ENCODE results near the gene GCN1. TPM values are rescaled to one million over a fixed set of nuclear protein-coding genes. Genes with fewer than 3 reads are reported as not detected.

The GCN1 gene
- total RNA-seq, 1 donor from 2014 or later: 114 TPM

DNA sequence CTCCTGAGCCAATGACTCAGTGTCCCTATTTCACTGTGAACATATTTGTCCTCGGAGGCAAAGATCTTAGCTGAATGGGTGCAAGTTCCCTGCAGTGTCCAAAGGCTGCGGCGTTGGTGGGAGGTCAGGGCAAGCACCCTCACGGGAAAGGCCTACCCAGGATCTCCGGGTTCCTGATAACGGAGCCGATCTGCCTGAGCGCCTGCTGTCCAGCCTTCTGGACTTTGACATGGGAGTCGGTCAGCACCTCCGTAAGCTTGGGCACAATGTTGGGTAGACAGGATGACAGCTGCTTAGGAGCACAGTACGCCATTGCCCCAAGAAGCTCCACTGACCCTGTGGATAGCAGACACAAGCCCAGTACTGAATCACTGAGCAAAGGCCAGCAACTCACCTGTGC, 46.5 kb downstream of the GCN1 start:
- peaks cover 3% of the 10 kb centered on the region for H3K36me3 Mint-ChIP-seq (ENCODE audit: low read depth)
- no peak for DNase-seq (ENCODE audit: low read depth, low spot score)
- H3K27me3 Mint-ChIP-seq (ENCODE audit: low read depth): no peaks in the 10 kb centered on the region
- H3K4me3 Mint-ChIP-seq: no peak overlapping the region
- H3K27ac Mint-ChIP-seq (ENCODE audit: unreplicated experiment): no peak overlapping the region
- no peaks in the 10 kb centered on the region for H3K9me3 Mint-ChIP-seq
- no peaks in the 10 kb centered on the region for H3K4me1 Mint-ChIP-seq
- TF ChIP-seq, protein P1, sequence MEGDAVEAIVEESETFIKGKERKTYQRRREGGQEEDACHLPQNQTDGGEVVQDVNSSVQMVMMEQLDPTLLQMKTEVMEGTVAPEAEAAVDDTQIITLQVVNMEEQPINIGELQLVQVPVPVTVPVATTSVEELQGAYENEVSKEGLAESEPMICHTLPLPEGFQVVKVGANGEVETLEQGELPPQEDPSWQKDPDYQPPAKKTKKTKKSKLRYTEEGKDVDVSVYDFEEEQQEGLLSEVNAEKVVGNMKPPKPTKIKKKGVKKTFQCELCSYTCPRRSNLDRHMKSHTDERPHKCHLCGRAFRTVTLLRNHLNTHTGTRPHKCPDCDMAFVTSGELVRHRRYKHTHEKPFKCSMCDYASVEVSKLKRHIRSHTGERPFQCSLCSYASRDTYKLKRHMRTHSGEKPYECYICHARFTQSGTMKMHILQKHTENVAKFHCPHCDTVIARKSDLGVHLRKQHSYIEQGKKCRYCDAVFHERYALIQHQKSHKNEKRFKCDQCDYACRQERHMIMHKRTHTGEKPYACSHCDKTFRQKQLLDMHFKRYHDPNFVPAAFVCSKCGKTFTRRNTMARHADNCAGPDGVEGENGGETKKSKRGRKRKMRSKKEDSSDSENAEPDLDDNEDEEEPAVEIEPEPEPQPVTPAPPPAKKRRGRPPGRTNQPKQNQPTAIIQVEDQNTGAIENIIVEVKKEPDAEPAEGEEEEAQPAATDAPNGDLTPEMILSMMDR (conservative IDR thresholded peaks at IDR 0.05): no peak

DNA sequence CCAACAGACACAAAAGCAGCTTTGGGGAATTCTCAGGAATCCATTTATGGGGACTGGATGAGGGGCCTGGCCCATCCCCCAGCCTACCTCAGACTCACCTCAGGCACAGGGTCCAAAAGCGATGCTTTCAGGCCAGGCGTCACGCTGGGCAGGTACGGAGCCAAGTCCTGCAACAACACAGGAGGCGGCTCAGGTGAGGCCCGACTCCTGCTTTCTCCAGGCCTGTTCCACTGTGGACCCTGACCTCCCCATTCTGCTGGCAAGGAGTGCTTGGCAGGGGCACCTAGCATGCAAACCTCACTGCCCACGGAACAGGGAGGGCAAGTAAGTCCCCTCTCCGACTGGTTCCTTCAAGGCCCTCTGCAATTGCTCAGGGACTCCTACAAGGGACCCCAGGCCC, 49.4 kb downstream of the GCN1 start:
- Mint-ChIP-seq H3K9me3 (no peaks in the 10 kb centered on the region), H3K4me1 (no peaks in the 10 kb centered on the region), H3K36me3 (ENCODE audit: low read depth) (peaks cover 19% of the 10 kb centered on the region), H3K27ac (ENCODE audit: unreplicated experiment) (no peak overlapping the region), H3K27me3 (ENCODE audit: low read depth) (no peaks in the 10 kb centered on the region), H3K4me3 (no peak overlapping the region)
- no peak for DNase-seq (ENCODE audit: low read depth, low spot score)
- TF ChIP-seq, protein P1 (conservative IDR thresholded peaks at IDR 0.05): no peak

DNA sequence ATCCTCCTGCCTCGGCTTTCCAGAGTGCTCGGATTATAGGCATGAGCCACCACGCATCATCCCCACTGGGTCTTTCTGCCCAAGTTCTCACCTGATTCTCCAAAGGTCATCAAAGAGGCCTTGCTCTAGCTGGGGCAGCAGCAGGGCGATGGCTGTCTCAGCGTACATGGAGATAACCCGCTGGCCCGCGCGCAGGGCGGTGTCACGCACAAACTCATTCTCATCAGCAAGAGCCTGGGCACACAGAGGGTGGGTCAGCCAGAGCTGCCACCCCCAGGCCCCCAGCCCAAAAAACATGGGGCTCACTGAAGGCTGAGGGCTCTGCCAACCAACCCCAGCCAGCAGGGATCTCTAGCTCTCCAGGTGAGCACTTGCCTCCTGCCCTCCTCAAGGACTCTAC, 50.3 kb downstream of the GCN1 start:
- H3K36me3 Mint-ChIP-seq (ENCODE audit: low read depth): peaks cover 23% of the 10 kb centered on the region
- TF ChIP-seq, protein P1 (conservative IDR thresholded peaks at IDR 0.05): no peak
- H3K27me3 Mint-ChIP-seq (ENCODE audit: low read depth): no peaks in the 10 kb centered on the region
- no peak overlapping the region for H3K4me3 Mint-ChIP-seq
- H3K4me1 Mint-ChIP-seq: no peaks in the 10 kb centered on the region
- no peak overlapping the region for H3K27ac Mint-ChIP-seq (ENCODE audit: unreplicated experiment)
- H3K9me3 Mint-ChIP-seq: no peaks in the 10 kb centered on the region
- no peak for DNase-seq (ENCODE audit: low read depth, low spot score)

DNA sequence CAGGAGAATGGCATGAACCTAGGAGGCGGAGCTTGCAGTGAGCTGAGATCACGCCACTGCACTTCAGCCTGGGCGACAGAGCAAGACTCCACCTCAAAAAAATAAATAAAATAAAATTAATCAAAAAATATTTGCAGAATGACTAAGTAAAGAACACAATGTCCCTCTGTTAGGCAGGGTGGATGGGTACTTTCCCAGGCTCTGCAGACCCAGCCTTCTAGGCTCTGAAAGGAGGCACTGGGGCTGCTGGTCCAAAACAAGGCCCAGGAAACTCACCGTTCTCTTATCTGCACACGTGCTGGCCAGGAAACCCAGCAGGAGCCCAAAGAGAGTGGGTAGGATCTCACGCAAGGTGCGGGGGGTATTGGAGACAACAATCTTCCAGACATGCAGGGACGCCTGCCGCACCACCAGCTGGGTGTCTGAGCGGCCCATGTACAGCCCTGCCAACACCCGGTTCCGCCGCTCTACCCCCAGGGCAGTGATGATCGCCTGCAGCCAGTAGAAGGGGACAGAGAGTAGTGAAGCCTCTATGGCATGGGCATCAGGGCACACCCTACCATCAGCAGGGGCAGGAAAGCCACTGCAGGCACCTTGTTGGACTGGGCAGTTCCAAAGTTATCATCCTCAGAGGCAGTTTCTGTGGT, 52.2 kb downstream of the GCN1 start:
- DNase-seq (ENCODE audit: low read depth, low spot score): no peak
- TF ChIP-seq, protein P1 (conservative IDR thresholded peaks at IDR 0.05): no peak
- Mint-ChIP-seq H3K9me3 (no peaks in the 10 kb centered on the region), H3K27me3 (ENCODE audit: low read depth) (no peaks in the 10 kb centered on the region), H3K27ac (ENCODE audit: unreplicated experiment) (no peak overlapping the region), H3K4me1 (no peaks in the 10 kb centered on the region), H3K4me3 (no peak overlapping the region), H3K36me3 (ENCODE audit: low read depth) (peaks cover 27% of the 10 kb centered on the region)

DNA sequence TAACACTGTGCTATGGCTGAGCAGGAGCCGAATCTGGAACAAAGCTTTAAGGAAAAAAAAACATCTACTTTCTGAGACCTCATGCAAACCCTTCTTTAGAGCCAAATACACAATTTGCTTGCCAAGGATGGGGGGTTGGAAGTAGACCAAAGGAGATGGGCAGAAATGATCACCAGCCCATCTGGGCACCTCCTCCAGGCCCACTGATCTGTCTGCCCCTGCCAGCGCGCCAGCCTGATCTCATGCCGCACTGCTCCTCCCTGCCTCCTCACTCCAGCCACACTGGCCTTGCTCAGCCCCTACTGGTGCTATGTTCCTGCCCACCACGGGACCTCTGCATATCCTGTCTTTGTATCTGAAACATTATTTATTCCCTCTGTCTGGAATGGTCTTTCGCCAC, 53.2 kb downstream of the GCN1 start:
- TF ChIP-seq, protein P1 (conservative IDR thresholded peaks at IDR 0.05): no peak
- DNase-seq (ENCODE audit: low read depth, low spot score): no peak
- Mint-ChIP-seq H3K27me3 (ENCODE audit: low read depth) (no peaks in the 10 kb centered on the region), H3K4me1 (no peaks in the 10 kb centered on the region), H3K36me3 (ENCODE audit: low read depth) (peaks cover 24% of the 10 kb centered on the region), H3K27ac (ENCODE audit: unreplicated experiment) (no peak overlapping the region), H3K9me3 (no peaks in the 10 kb centered on the region), H3K4me3 (no peak overlapping the region)

All from neural crest cell (in vitro differentiated cells).